ENCODE measurements around the gene OLA1.
A peak's percentile ranks its signal among the peaks of the same experiment; 100 is the strongest.

OLA1 gene

GRCh38 chr2:174023591-174024523 is 224.5 kb downstream of the OLA1 start:
- Histone ChIP-seq H3K9ac (ENCODE audit: insufficient read length, low read depth) (peak overlapping the region; percentile 71), H3K4me1 (ENCODE audit: insufficient read depth, insufficient read length) (peaks cover 16% of the 10 kb centered on the region), H3K36me3 (ENCODE audit: insufficient read depth, insufficient read length, low read length) (no peaks in the 10 kb centered on the region), H3K4me3 (ENCODE audit: insufficient read length, low read depth) (no peak overlapping the region), H3K9me3 (ENCODE audit: insufficient read depth, low read length) (no peaks in the 10 kb centered on the region), H3K27me3 (ENCODE audit: insufficient read depth, insufficient read length) (no peaks in the 10 kb centered on the region)
- DNase-seq (ENCODE audit: low read depth, low spot score): no peak
- TF ChIP-seq YY1 (IDR thresholded peaks at IDR 0.05; ENCODE audit: insufficient read depth, insufficient read length): no peak
- TF ChIP-seq ZNF274 (IDR thresholded peaks at IDR 0.05; ENCODE audit: low read depth, low read length): no peak
- no peak for TF ChIP-seq SUZ12 (IDR thresholded peaks at IDR 0.05; ENCODE audit: extremely low read depth, insufficient read depth, insufficient read length)
